NCI-H446 (cell line): ENCODE measurements around the gene C6orf52.
A peak's percentile ranks its signal among the peaks of the same experiment; 100 is the strongest.
"Not testable (repeated sequence)": the region's sequence is repeated elsewhere in the genome, so short reads cannot be mapped to it uniquely, and the experiment has no call there.

Experiments used
- DNase-seq, 2 experiments: peaks; one replicate each; lab custom pipeline; 2025; lab: John Stamatoyannopoulos, UW

C6orf52 gene

DNA sequence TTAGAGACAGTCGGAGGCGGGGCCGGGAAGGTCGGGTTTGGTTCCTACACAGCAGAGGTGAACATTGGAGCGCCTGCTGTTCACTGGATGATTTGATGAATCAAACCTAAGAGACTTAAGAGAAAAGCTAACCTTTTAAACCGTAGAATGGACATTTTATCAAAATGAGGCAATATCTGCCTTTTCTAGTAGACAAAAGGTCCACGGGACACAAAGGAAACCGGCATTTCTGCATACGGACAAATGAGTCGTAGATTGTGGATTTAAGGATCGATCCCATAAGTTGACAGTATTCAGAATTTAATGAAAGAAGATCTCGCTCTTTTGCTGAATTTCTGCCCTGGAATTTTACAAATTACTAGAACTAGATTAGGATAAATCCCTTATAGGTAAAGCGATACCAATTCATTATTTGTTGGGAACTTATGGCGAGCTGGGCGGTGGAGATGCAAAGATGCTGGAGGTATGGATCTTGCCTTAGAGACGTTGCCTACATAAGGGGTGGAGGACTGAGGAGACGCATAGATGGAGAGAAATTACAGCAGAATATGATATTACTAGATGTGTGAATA lies 756 bp upstream of the C6orf52 start:
- no peak for DNase-seq

DNA sequence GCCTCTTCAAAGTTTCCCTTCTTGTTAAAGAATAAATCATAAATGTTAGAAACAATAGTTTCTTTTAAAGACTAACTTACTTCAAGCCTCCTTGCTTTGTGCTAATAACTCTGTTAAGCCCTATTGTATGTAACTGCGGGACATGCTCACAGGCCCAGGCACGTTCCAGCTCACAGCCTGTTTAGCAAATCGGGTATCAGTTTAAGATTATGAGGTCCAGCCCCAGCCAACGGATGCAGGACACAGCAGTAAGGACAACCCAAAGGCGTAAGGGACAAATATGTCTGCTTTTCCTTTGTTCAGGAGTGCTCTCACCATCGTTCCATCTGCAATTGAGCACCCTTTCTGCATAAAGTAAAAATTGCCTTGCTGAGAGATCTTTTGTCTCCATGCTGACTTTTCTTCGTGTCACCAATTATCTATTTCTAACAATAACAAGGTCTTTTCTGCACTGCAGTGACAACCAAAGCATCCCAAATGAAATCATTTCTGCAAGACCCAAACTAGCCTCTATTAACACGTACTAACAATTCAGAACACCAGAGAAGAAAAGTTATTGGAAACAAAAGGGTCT lies 1.4 kb downstream of the C6orf52 start:
- no peak for DNase-seq

GRCh38 chr6:10690651-10691445 lies 3.6 kb downstream of the C6orf52 start:
- DNase-seq, result no peak

DNA sequence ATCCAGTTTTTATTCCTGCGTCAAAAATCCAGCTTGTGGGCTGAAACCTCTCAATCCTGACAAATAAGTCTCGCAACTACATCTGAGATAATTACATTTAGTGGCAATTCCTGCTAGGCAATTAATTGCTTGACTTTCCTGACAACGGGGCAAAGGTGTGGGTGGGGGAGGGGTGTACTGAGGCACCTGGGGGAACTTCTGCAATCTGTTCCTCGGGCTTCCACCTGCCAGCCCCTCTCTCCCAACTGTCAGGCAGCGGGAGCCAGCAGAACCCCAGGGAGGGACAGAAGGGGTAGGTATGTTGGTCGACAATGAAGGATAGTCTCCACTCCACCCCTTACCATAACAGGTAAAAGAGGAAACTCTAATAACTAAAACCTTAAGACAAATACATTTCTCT lies 6.8 kb downstream of the C6orf52 start:
- no peak for DNase-seq

- no peak for DNase-seq
Measured at GRCh38 chr6:10686901-10687300, 7.5 kb downstream of the C6orf52 start.

- DNase-seq, result no peak
Measured at GRCh38 chr6:10685092-10685915, 9.1 kb downstream of the C6orf52 start.

DNA sequence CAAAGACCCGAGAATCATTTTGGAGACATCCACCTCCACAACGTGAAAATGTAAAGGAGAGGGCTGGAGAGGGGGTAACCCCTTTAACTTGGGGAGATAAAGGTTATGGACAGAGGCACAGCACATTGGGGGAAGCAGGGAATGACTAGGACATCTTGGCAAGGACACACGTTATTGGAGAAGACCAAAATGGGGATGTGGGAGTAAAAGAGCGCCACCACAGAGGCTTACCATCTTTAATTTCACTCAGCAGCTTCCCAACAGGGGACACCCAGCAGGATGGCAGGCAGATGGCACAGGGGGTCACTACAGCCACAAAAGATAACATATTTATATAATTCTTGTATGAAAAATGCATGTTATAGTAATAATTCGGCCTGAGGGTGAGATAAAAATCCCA lies 9.8 kb downstream of the C6orf52 start:
- DNase-seq, result no peak

DNA sequence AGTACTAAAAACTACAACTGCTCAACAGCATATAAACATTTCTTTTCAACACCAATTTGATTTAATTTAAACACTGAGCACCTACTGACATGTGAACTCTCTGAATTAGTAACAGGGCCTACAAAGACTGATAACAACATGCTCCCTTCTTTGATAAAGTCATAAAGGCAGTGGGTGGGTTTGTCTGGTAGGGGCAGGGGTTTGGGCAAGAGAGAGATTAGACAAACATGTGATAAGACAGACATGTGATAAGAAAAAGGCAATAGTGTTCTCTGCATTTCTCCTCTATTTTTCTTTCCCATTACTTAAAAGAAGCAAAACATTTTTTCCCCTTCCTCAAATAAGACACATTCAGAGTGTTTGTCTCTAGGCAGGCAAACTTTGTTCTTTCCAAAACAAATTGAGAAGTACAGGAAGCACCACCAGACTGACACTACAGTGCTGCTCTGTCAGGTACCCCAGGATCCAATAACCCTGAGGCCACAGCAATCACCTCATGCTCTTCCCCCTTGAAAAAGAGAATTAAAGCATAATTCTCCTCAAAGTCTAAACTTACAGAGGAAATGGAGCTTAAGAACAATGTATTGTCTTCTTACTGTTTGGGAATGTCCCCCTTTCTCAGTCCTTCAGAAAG lies 11.9 kb downstream of the C6orf52 start:
- no peak for DNase-seq

DNA sequence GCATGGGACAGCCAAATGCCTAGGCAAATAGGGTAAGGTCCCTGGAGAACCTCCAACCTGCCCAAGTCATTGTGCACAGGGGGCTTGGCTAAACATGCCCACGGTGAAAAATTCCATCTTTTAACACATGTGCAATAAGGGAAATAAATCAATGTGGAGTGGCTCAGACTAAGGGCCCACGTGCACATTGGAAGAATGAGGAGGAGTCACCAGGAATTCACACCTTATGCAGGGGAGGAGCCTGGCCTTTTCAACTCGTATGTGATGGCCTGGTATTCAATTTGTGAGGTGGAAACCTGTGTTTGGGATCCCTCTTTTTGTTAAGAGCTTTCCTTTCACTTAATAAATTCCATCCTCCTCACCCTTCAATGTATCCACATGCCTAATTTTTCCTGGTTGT lies 12.6 kb downstream of the C6orf52 start:
- DNase-seq, result no peak

DNA sequence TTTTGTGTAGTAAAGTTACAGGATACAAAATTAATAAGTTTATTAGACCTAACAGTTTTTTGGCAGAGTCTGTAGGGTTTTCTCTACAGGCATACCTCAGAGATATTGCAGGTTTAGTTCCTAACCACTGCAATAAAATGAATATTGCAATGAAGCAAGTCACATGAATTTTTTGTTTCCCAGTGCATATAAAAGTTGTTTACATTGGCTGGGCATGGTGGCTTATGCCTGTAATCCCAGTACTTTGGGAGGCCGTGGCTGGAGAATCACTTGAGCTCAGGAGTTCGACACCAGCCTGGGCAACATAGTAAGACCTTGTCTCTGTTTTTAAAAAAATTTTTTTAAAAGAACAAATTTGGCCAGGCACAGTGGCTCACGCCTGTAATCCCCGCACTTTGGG lies 16.0 kb downstream of the C6orf52 start:
- no peak for DNase-seq

GRCh38 chr6:10676403-10676802 lies 18.0 kb downstream of the C6orf52 start:
- no peak for DNase-seq

- DNase-seq, result no peak
Measured at GRCh38 chr6:10668126-10668917, 26.1 kb downstream of the C6orf52 start.

GRCh38 chr6:10665595-10665994 lies 28.8 kb downstream of the C6orf52 start:
- not testable (repeated sequence) for DNase-seq

GRCh38 chr6:10662742-10663141 lies 31.7 kb downstream of the C6orf52 start:
- DNase-seq, result no peak

DNA sequence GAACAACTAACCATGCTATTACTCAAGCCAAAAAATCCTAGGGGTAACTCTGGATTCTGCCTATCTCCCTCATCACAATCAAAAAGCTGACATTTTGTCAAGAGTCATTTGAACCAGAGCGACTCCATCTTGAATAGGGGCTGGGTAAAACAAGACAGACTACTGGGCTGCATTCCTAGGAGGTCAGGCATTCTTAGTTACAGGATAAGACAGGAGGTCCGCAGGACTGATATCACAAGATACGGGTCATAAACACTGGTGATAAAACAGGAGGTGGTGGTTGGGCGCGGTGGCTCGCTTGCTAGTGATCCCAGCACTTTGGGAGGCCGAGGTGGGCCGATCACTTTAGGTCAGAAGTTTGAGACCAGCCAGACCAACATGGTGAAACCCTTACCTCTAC lies 32.2 kb downstream of the C6orf52 start:
- DNase-seq, result no peak

DNA sequence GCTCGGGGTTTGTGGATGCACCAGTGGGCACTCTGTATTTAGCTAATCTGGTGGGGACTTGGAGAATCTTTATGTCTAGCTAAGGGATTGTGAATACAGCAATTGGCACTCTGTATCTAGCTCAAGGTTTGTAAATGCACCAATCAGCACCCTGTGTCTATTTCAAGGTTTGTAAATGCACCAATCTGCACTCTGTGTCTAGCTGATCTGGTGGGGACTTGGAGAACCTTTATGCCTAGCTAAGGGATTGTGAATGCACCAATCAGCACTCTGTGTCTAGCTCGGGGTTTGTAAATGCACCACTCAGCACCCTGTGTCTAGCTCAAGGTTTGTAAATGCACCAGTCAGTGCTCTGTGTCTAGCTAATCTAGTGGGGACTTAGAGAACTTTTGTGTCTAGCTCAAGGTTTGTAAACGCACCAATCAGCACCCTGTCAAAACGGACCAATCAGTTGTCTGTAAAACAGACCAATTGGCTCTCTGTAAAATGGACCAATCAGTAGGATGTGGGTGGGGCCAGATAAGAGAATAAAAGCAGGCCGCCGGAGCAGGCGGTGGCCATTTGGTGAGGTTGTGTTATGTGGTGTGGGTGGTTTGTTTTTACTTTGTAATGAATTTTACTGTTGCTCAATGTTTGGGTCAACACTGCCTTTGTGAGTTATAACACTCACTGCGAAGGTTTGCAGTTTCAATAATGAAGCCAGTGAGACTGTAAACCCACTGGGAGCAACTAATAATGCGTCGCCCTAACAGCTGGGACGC lies 33.8 kb downstream of the C6orf52 start:
- peak in 1 of 2 experiments; percentile 28 for DNase-seq

DNA sequence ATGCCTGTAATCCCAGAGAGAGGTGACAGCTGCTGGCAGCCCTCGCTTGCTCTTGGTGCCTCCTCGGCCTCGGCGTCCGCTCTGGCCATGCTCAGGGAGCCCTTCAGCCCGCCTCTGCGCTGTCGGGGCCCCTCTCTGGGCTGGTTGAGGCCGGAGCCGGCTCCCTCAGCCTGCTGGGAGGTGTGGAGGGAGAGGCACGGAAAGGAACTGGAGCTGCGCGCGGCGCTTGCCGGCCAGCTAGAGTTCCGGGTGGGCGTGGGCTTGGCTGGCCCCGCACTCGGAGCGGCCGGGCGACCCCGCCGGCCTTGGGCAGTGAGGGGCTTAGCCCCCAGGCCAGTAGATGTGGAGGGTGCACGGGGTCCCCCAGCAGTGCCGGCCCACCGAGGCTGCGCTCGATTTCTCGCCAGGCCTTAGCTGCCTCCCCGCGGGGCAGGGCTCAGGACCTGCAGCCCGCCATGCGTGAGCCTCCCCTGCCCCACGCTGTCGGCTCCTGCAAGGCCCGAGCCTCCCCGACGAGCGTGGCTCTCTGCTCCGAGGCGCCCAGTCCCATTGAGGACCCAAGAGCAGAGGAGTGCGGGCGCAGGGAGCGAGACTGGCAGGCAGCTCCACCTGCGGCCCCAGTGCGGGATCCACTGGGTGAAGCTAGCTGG lies 34.6 kb downstream of the C6orf52 start:
- peak in 1 of 2 experiments; percentile 36 for DNase-seq

DNA sequence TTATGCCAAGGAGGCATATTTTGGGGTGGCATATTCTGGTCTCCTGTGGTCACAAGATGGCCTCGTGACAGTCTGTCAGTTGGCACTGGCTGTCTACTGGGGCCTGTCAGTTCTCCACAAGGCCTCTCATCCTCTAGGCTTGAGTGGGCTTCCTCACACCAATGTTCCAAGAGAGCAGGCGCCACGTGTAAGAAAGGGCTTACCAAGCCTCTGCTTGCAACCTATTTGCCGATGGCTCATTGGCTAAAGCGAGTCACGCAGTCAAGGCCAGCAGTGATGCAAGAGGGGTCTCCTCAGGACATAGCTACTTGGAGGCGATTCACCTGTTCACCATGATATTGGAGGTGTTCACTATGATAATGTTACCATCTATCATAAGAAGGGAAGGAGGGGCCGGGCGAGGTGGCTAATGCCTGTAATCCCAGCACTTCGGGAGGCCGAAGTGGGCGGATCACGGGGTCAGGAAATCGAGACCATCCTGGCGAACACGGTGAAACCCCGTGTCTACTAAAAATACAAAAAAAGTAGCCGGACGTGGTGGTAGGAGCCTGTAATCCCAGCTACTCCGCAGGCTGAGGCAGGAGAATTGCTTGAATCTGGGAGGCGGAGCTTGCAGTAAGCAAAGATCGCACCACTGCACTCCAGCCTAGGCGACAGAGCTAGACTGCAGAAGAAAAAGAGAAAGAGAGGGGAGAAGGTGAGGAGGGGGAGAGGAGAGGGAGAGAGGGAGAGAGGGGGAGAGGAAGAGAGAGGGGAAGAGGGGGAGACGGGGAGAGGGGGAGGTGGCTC lies 35.3 kb downstream of the C6orf52 start:
- DNase-seq, result no peak

DNA sequence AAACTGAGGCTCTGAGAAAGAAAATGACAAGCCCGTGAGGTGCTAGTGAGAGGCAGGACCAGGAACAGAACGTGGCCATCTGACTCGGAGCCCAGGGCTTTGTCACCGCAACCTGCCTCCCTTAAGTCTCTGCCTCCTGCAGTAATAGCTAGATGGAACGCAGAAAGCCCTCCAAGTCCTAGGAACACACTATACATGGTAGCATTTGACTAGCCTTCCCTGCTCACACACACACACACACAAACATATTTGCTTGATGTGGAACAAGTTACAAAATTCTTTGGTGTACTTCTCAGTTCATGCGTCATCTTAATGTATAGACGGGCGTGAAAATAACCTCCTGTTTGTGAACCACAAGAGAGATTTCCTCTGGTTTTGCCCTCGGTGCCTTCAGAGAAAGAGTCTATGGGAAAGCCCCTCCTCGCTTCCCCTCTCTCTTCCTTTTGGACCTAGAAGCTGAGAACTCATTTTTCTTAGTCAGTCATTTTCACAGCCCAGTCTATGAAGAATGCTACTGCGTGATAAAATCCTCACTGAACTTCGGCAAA lies 38.8 kb downstream of the C6orf52 start:
- DNase-seq, result no peak
